DND-41 (cell line): Measurements from ENCODE around the gene NAA20.

Experiments used
- ATAC-seq: fragments of 200-7000 bp; cut with Tn5 transposase; 3 replicates; pipeline ENCODE4 v1.9.1; 2021; ENCODE audit warnings: low read depth; ENCODE audit not compliant: insufficient read depth
- DNase-seq: peaks from one replicate; pipeline ENCODE4 v3.0.0-alpha.2; 2020
- H2AFZ ChIP-seq: 2 replicates; pipeline ENCODE4 v1.6.0; 2012; ENCODE audit warnings: low read depth, low read length
- H3K27ac ChIP-seq: 2 replicates; pipeline ENCODE4 v1.5.1; 2012; ENCODE audit warnings: low read length, inconsistent platforms
- H3K27me3 ChIP-seq: fragments of 200-600 bp; sonication (generic); 2 replicates; pipeline ENCODE4 v1.6.0; 2012; ENCODE audit warnings: low read length, mild to moderate bottlenecking, inconsistent platforms; ENCODE audit not compliant: insufficient read depth, poor library complexity
- H3K36me3 ChIP-seq: 2 replicates; pipeline ENCODE4 v1.5.1; 2012; ENCODE audit warnings: low read length, inconsistent platforms; ENCODE audit not compliant: insufficient read depth
- H3K4me1 ChIP-seq: 2 replicates; pipeline ENCODE4 v1.5.1; 2012; ENCODE audit warnings: mild to moderate bottlenecking, low read length; ENCODE audit not compliant: insufficient read depth
- H3K4me2 ChIP-seq: 2 replicates; pipeline ENCODE4 v1.6.0; 2012; ENCODE audit warnings: mild to moderate bottlenecking, moderate library complexity, low read length, inconsistent platforms; ENCODE audit not compliant: insufficient read depth
- H3K4me3 ChIP-seq, 2 experiments: fragments of 200-600 bp in 1 of 2; shearing (Covaris generic) in 1 of 2; 2 replicates each; pipeline ENCODE4 v1.5.1; 2012 to 2016; ENCODE audit warnings: inconsistent platforms in 2 of 2, low read length in 2 of 2, mild to moderate bottlenecking in 2 of 2, low read depth in 1 of 2, moderate library complexity in 1 of 2
- H3K79me2 ChIP-seq: 2 replicates; pipeline ENCODE4 v1.6.0; 2012; ENCODE audit warnings: low read length, inconsistent platforms; ENCODE audit not compliant: insufficient read depth
- H3K9ac ChIP-seq: 2 replicates; pipeline ENCODE4 v1.6.0; 2012; ENCODE audit warnings: low read depth, mild to moderate bottlenecking, inconsistent platforms, low read length, moderate library complexity
- H3K9me3 ChIP-seq: 2 replicates; pipeline ENCODE4 v1.5.1; 2012; ENCODE audit warnings: low read length, moderate library complexity, mild to moderate bottlenecking, inconsistent platforms; ENCODE audit not compliant: insufficient read depth, severe bottlenecking
- H4K20me1 ChIP-seq: 2 replicates; pipeline ENCODE4 v1.6.0; 2012; ENCODE audit warnings: low read length; ENCODE audit not compliant: insufficient read depth
- EZH2 ChIP-seq: IDR thresholded peaks from 3 replicates; pipeline ENCODE4 v1.6.1; 2012; ENCODE audit warnings: borderline replicate concordance, low read depth, mild to moderate bottlenecking, moderate library complexity, low read length, inconsistent platforms; ENCODE audit not compliant: severe bottlenecking
- TF ChIP-seq, protein P1 (sequence below): IDR thresholded peaks from 2 replicates; pipeline ENCODE4 v1.5.1; 2012; ENCODE audit warnings: borderline replicate concordance, low read length, moderate library complexity, mild to moderate bottlenecking; ENCODE audit not compliant: poor library complexity, severe bottlenecking; ENCODE audit errors: extremely low read depth

Gene NAA20

DNA sequence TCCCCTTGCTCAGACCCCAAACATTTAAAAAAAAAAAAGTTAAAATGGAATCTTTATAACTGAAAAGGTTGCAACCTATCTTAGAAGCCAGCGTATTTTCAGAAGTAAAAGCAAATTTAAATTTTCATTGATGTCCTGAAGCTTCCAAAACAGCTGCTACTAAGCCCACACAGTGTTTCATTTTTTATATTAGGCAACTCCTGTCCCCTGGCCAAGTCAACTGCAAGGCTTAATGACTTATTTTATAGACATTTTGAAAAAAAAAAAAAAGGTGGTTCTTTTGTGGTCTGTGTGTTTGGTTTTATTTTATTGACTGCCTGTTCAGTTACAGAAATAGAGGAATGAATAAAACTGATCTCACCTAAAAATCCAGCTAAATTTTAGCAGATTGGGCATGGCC, 48.2 kb downstream of the NAA20 start:
- Histone ChIP-seq H3K9me3 (no peaks in the 10 kb centered on the region), H3K27me3 (peaks cover 2% of the 10 kb centered on the region), H3K27ac (no peak overlapping the region), H3K36me3 (no peaks in the 10 kb centered on the region), H3K9ac (no peak overlapping the region), H4K20me1 (no peaks in the 10 kb centered on the region), H3K79me2 (no peaks in the 10 kb centered on the region), H2AFZ (no peak overlapping the region), H3K4me1 (no peaks in the 10 kb centered on the region), H3K4me3 (no peak overlapping the region), H3K4me2 (no peak overlapping the region)
- no peak for TF ChIP-seq EZH2
- TF ChIP-seq, protein P1, sequence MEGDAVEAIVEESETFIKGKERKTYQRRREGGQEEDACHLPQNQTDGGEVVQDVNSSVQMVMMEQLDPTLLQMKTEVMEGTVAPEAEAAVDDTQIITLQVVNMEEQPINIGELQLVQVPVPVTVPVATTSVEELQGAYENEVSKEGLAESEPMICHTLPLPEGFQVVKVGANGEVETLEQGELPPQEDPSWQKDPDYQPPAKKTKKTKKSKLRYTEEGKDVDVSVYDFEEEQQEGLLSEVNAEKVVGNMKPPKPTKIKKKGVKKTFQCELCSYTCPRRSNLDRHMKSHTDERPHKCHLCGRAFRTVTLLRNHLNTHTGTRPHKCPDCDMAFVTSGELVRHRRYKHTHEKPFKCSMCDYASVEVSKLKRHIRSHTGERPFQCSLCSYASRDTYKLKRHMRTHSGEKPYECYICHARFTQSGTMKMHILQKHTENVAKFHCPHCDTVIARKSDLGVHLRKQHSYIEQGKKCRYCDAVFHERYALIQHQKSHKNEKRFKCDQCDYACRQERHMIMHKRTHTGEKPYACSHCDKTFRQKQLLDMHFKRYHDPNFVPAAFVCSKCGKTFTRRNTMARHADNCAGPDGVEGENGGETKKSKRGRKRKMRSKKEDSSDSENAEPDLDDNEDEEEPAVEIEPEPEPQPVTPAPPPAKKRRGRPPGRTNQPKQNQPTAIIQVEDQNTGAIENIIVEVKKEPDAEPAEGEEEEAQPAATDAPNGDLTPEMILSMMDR: no peak
- ATAC-seq (no peak), DNase-seq (no peak)

DNA sequence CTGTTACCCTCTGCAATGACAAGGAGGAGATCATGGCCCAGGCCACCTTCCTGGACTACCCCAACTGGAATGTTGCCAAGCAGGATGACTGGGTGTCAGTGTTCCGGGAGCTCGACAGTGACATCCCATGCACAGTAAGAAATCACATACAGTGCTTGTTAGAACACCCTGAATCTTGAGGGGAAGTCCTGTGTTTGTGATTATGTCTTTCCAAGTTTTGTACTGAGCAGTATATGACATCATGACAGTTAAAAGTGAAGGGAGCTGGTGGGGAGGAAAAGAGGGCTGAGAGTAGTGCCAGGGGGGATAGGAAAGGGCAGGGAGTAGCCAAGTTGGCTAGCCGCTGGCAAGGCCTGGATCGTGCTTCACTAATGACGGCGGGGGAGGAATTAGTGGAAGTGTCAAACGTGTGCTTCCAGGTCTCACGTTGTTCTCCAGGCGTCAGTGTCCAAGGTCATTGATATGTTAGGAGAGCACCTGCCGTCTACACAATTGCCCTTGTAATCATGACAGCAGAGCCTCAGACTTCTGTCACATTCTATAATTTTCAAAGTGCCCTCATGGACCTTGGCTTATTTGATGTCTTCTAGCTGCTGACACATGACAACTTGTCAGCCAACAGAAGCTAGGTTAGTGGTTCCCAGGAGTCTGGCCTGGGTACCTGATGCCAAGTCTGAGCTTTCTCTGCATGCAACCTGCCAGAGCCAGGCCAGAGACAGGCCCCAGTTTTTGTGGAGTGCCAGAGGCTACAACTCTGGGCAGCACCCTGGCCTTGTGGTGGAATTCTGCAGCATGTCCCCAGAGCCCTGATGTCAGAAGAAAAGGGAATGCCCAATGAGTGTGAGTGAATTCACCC, 53.9 kb downstream of the NAA20 start:
- no peak overlapping the region for H3K4me3 ChIP-seq
- H3K4me1 ChIP-seq: no peaks in the 10 kb centered on the region
- no peak overlapping the region for H3K9ac ChIP-seq
- H3K79me2 ChIP-seq: no peaks in the 10 kb centered on the region
- peaks cover 5% of the 10 kb centered on the region for H3K27me3 ChIP-seq
- H3K4me2 ChIP-seq: no peak overlapping the region
- ATAC-seq (no peak), DNase-seq (no peak)
- H3K27ac ChIP-seq: no peak overlapping the region
- TF ChIP-seq, protein P1: no peak
- TF ChIP-seq EZH2: no peak
- no peaks in the 10 kb centered on the region for H3K36me3 ChIP-seq
- no peak overlapping the region for H2AFZ ChIP-seq
- no peaks in the 10 kb centered on the region for H4K20me1 ChIP-seq
- no peaks in the 10 kb centered on the region for H3K9me3 ChIP-seq

DNA sequence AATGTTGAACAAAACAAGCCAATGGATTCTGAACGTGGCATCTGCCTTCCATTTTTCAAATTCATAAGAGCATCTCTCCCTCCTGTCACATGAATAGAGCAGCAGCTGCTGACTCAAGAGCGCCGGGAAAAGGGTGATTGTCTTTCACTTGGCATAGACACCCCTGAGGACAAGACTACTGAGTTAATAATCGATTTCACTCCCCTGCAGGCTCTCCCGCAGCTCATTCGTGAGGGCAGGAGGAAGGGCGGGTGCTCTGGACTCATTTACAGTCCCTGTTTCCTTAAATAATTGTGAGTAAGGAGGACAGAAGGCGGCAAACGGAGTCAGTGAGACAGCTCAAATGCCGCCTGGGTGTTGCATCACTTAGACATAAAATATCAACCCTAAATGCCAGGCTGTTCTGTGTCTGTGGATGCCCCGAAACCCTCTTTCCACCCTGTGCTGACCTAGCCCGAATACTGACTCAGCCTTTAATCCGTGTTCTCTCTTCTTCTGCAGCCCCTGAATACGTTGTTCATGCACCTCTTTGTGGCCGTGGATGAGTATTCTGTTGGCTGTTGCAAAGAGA, 56.7 kb downstream of the NAA20 start:
- TF ChIP-seq EZH2: no peak
- TF ChIP-seq, protein P1: no peak
- Histone ChIP-seq H3K79me2 (no peaks in the 10 kb centered on the region), H3K4me3 (no peak overlapping the region), H3K9me3 (no peaks in the 10 kb centered on the region), H3K4me1 (no peaks in the 10 kb centered on the region), H3K36me3 (no peaks in the 10 kb centered on the region), H3K9ac (no peak overlapping the region), H4K20me1 (no peaks in the 10 kb centered on the region), H3K27me3 (peaks cover 11% of the 10 kb centered on the region), H2AFZ (no peak overlapping the region), H3K4me2 (no peak overlapping the region), H3K27ac (no peak overlapping the region)
- no peak for ATAC-seq
- DNase-seq: no peak
